ENCODE results near the gene MAML2. TPM values are rescaled to one million over a fixed set of nuclear protein-coding genes. Genes with fewer than 3 reads are reported as not detected.

The MAML2 gene
- total and polyA plus RNA-seq, 2 of the 13 experiments (the other 11 are each of a cell fraction or from before 2014, with no cell fraction given) = 2.3 to 25.9 TPM

DNA sequence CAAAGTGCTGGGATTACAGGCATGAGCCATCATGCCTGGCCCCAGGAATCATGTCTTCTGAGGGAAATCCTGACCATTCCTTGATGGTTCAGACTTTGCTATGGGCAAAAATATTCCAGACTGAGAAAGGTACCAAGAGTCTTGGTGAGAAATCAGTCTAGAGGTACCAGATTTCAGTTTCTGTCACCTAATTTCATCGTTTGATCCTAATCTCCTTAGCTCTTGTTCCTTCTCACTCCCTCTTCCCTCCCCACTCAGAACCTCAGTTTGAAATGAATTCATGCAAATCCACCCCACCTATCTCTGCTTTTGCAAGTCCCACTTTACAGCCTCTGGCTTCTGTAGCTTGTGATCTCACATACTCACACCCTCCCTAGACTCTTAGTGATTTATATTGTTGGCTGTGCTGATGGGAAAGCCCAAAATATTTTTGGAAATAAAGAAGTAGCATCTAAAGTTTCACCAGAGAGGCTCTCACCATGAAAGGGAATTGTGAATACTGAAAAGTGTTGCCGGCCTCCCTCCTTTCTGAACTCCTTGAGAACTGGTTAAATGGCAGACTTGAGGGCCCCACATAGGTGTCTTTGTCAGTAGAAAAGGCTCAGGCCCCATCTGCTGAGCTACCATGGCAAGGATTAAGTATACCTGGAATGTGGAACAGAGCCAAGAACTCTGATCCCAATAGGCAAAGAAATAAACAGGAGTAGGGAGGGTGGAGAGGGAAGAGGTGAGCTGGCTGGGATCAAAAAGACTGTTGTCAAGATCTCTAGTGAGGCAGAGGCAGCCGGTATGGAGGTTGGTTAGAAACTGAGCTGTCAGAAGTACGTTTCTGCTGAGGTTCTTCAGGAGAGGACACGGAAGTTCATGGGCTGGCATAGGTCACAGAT lies 228.6 kb downstream of the MAML2 start (continued):
- TF ChIP-seq, protein P1, sequence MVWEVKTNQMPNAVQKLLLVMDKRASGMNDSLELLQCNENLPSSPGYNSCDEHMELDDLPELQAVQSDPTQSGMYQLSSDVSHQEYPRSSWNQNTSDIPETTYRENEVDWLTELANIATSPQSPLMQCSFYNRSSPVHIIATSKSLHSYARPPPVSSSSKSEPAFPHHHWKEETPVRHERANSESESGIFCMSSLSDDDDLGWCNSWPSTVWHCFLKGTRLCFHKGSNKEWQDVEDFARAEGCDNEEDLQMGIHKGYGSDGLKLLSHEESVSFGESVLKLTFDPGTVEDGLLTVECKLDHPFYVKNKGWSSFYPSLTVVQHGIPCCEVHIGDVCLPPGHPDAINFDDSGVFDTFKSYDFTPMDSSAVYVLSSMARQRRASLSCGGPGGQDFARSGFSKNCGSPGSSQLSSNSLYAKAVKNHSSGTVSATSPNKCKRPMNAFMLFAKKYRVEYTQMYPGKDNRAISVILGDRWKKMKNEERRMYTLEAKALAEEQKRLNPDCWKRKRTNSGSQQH (CRISPR knock-in tag; IDR thresholded peaks at IDR 0.05; ENCODE audit: low read depth) = no peak
- TF ChIP-seq ZNF652 (CRISPR knock-in tag; IDR thresholded peaks at IDR 0.05; ENCODE audit: borderline replicate concordance, low read depth) = no peak
- TF ChIP-seq, protein P2, sequence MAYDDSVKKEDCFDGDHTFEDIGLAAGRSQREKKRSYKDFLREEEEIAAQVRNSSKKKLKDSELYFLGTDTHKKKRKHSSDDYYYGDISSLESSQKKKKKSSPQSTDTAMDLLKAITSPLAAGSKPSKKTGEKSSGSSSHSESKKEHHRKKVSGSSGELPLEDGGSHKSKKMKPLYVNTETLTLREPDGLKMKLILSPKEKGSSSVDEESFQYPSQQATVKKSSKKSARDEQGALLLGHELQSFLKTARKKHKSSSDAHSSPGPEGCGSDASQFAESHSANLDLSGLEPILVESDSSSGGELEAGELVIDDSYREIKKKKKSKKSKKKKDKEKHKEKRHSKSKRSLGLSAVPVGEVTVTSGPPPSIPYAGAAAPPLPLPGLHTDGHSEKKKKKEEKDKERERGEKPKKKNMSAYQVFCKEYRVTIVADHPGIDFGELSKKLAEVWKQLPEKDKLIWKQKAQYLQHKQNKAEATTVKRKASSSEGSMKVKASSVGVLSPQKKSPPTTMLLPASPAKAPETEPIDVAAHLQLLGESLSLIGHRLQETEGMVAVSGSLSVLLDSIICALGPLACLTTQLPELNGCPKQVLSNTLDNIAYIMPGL (CRISPR knock-in tag; IDR thresholded peaks at IDR 0.05; ENCODE audit: borderline replicate concordance in 1 of 2, low read depth in 1 of 2) = no peak
- no peak for TF ChIP-seq ZNF660 (CRISPR knock-in tag; IDR thresholded peaks at IDR 0.05; ENCODE audit: borderline replicate concordance, low read depth)
- no peak for TF ChIP-seq ZNF251 (CRISPR knock-in tag; IDR thresholded peaks at IDR 0.05)
- no peak for TF ChIP-seq THYN1 (CRISPR knock-in tag; IDR thresholded peaks at IDR 0.05; ENCODE audit: borderline replicate concordance, low read depth)
- no peak for TF ChIP-seq ZNF674 (CRISPR knock-in tag; IDR thresholded peaks at IDR 0.05; ENCODE audit: low read depth)
- TF ChIP-seq HNRNPH1 (optimal IDR thresholded peaks at IDR 0.05; ENCODE audit: low read depth, low read length) = no peak
- TF ChIP-seq KAT7 (CRISPR knock-in tag; IDR thresholded peaks at IDR 0.05; ENCODE audit: borderline replicate concordance) = no peak
- no peak for TF ChIP-seq EZH2 (conservative IDR thresholded peaks at IDR 0.05; ENCODE audit: low read depth, low read length)
- TF ChIP-seq ZNF549 (CRISPR knock-in tag; IDR thresholded peaks at IDR 0.05) = no peak
- no peak for TF ChIP-seq ZNF672 (CRISPR knock-in tag; IDR thresholded peaks at IDR 0.05)
- TF ChIP-seq, protein P3, sequence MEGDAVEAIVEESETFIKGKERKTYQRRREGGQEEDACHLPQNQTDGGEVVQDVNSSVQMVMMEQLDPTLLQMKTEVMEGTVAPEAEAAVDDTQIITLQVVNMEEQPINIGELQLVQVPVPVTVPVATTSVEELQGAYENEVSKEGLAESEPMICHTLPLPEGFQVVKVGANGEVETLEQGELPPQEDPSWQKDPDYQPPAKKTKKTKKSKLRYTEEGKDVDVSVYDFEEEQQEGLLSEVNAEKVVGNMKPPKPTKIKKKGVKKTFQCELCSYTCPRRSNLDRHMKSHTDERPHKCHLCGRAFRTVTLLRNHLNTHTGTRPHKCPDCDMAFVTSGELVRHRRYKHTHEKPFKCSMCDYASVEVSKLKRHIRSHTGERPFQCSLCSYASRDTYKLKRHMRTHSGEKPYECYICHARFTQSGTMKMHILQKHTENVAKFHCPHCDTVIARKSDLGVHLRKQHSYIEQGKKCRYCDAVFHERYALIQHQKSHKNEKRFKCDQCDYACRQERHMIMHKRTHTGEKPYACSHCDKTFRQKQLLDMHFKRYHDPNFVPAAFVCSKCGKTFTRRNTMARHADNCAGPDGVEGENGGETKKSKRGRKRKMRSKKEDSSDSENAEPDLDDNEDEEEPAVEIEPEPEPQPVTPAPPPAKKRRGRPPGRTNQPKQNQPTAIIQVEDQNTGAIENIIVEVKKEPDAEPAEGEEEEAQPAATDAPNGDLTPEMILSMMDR (CRISPR knock-in tag; IDR thresholded peaks at IDR 0.05) = no peak
- no peak for TF ChIP-seq NR2F6 (IDR thresholded peaks at IDR 0.05)
- TF ChIP-seq NR2F6 (CRISPR knock-in tag; IDR thresholded peaks at IDR 0.05) = 0 out of 2 replicates have a peak, but pooled peaks have one; percentile 8
- TF ChIP-seq TBX3 (IDR thresholded peaks at IDR 0.05; ENCODE audit: borderline replicate concordance) = no peak
- no peak for TF ChIP-seq ZFP1 (CRISPR knock-in tag; IDR thresholded peaks at IDR 0.05)
- TF ChIP-seq NFIC (IDR thresholded peaks at IDR 0.05; ENCODE audit: low read length) = no peak
- TF ChIP-seq LCORL (IDR thresholded peaks at IDR 0.05) = no peak
- TF ChIP-seq LCORL (CRISPR knock-in tag; IDR thresholded peaks at IDR 0.05) = no peak
- TF ChIP-seq MED1 (CRISPR knock-in tag; IDR thresholded peaks at IDR 0.05) = peak; percentile 63
- no peak for TF ChIP-seq PHF5A (CRISPR knock-in tag; IDR thresholded peaks at IDR 0.05; ENCODE audit: low read depth, unreplicated experiment)
- TF ChIP-seq ZNF788 (CRISPR knock-in tag; IDR thresholded peaks at IDR 0.05; ENCODE audit: borderline replicate concordance) = no peak
- TF ChIP-seq, protein P4, sequence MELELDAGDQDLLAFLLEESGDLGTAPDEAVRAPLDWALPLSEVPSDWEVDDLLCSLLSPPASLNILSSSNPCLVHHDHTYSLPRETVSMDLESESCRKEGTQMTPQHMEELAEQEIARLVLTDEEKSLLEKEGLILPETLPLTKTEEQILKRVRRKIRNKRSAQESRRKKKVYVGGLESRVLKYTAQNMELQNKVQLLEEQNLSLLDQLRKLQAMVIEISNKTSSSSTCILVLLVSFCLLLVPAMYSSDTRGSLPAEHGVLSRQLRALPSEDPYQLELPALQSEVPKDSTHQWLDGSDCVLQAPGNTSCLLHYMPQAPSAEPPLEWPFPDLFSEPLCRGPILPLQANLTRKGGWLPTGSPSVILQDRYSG (CRISPR knock-in tag; IDR thresholded peaks at IDR 0.05) = no peak
- TF ChIP-seq RAD51 (IDR thresholded peaks at IDR 0.05; ENCODE audit: borderline replicate concordance) = no peak
- no peak for TF ChIP-seq ZNF136 (CRISPR knock-in tag; IDR thresholded peaks at IDR 0.05; ENCODE audit: low read depth)
